ENCODE measurements around the gene TSPAN12. TPM values are rescaled to one million over a fixed set of nuclear protein-coding genes. Genes with fewer than 3 reads are reported as not detected.
A peak's percentile ranks its signal among the peaks of the same experiment; 100 is the strongest.

The TSPAN12 gene
- total and polyA plus RNA-seq, 2 of the 4 experiments (the other 2 are of a cell fraction): 0.36 to 0.72 TPM

- peaks cover under 1% of the 10 kb centered on the region; the same call in 1 of the 2 replicates for H3K36me3 ChIP-seq (ENCODE audit: control insufficient read depth, insufficient read depth, low read length)
- H2BK120ac ChIP-seq (ENCODE audit: low read depth, low read length): no peak overlapping the region; the same call in 1 of the 2 replicates
- no peaks in the 10 kb centered on the region for H3K79me1 ChIP-seq (ENCODE audit: low read depth in 1 of 2, low read length in 2 of 2)
- in situ Hi-C loops (cut with MboI; ENCODE audit: low sequenced_read_pairs): no loop called here
- H4K91ac ChIP-seq (ENCODE audit: insufficient read depth, low read depth, low read length): peak overlapping the region; percentile 19
- H2AK9ac ChIP-seq (replicated peaks; ENCODE audit: low read depth, low read length, poor library complexity): no peak overlapping the region
- ChIA-PET CTCF (interaction anchor here (1.0 kb wide), 1 partner anchor 10 kb away, joined by 3 read pairs; no protein-coding TSS in a partner anchor), POLR2A (ENCODE audit: unreplicated experiment) (no interaction called here)
- dilution Hi-C loops (cut with HindIII; ENCODE audit: low sequenced_read_pairs, unreplicated experiment): no loop called here
- no peak overlapping the region for H2AK5ac ChIP-seq (ENCODE audit: low read depth, low read length)
- H3K18ac ChIP-seq (ENCODE audit: low read depth, low read length): peak overlapping the region; percentile 99
- intact Hi-C loops (cut with micrococcal nuclease): no loop called here
- peak overlapping the region; percentile 33 for H3K4me2 ChIP-seq (ENCODE audit: low read depth, low read length)
- no peak overlapping the region for H3K4ac ChIP-seq (ENCODE audit: low read depth, low read length)
- H3K9me3 ChIP-seq (ENCODE audit: control insufficient read depth, insufficient read depth, low read length): no peaks in the 10 kb centered on the region
- no peak overlapping the region; the same call in 1 of the 2 replicates for H4K5ac ChIP-seq (ENCODE audit: low read depth, low read length)
- H4K20me1 ChIP-seq (ENCODE audit: insufficient read depth, low read length): no peaks in the 10 kb centered on the region
- H3K9ac ChIP-seq (ENCODE audit: low read depth, low read length): no peak overlapping the region
- ATAC-seq (ENCODE audit: low read depth): peak; percentile 33
- no CpG with 5 or more reads among the region's 8 CpGs for WGBS, 2 experiments (ENCODE audit: extremely low coverage in 2 of 2, insufficient read length in 1 of 2)
- no TSS peak for BruUV-seq (replicated peaks)
- no peak overlapping the region for H3K4me3 ChIP-seq (ENCODE audit: insufficient read depth, low read depth, low read length)
- no peaks in the 10 kb centered on the region; the same call in 1 of the 2 replicates for H3K27me3 ChIP-seq (ENCODE audit: control insufficient read depth, insufficient read depth, low read length)
- H2BK20ac ChIP-seq (ENCODE audit: low read depth, low read length): peak overlapping the region; percentile 37; the same call in 1 of the 2 replicates
- peak; percentile 7 for DNase-seq
- H3K9me1 ChIP-seq (ENCODE audit: insufficient read depth, low read length): peaks cover 7% of the 10 kb centered on the region
- H2BK15ac ChIP-seq (ENCODE audit: low read depth, low read length): no peak overlapping the region; the same call in 2 of the 3 replicates
- H2BK5ac ChIP-seq (ENCODE audit: low read depth, low read length, poor library complexity, severe bottlenecking): peak overlapping the region; percentile 14
- TF ChIP-seq MAFK (IDR thresholded peaks at IDR 0.05; ENCODE audit: low read depth, low read length): peak; percentile 26; the same call in 1 of the 2 replicates
- TF ChIP-seq USF2 (IDR thresholded peaks at IDR 0.05; ENCODE audit: low read depth, low read length): no peak
- 0 out of 2 replicates have a peak overlapping the region, but pooled peaks have one; percentile 41 for H3K14ac ChIP-seq (replicated peaks; ENCODE audit: low read depth, low read length)
- H3K56ac ChIP-seq (ENCODE audit: extremely low read depth, insufficient read depth, low read length): no peak overlapping the region
- no peak overlapping the region for H2AFZ ChIP-seq (replicated peaks; ENCODE audit: low read length, poor library complexity)
- H3K23ac ChIP-seq (ENCODE audit: low read depth, low read length): no peak overlapping the region
- peak overlapping the region; percentile 79; the same call in 1 of the 2 replicates for H3K27ac ChIP-seq (ENCODE audit: insufficient read depth, low read length)
- H3K4me1 ChIP-seq (ENCODE audit: control insufficient read depth, insufficient read depth, low read length): peaks cover 13% of the 10 kb centered on the region
- H4K8ac ChIP-seq (ENCODE audit: low read depth in 2 of 2, low read length in 2 of 2): peak overlapping the region in 1 of 2 experiments; percentile 37; a peak in 1 of 4 replicates
Observed at GRCh38 chr7:120827371-120828118, 30.4 kb downstream of the TSPAN12 start.
